Spleen (tissue), 11 donors: ENCODE data around the gene TNFSF8. TPM values are rescaled to one million over a fixed set of nuclear protein-coding genes. Genes with fewer than 3 reads are reported as not detected.

ENCODE experiments used
- DNase-seq: peaks from one replicate; pipeline ENCODE4 v3.0.0-alpha.2; 2020
- H3K27ac ChIP-seq, 8 donors: fragments of 200-600 bp; sonication (generic) in 7 of 8; 1 replicate in 4 of 8; 2 replicates in 4 of 8; pipeline versions ENCODE4 v1.5.0 to v1.8.0; 2016 to 2021; ENCODE audit warnings: inconsistent platforms in 4 of 8, mild to moderate bottlenecking in 4 of 8, moderate library complexity in 1 of 8
- H3K27me3 ChIP-seq, 7 donors: fragments of 200-600 bp; sonication (generic) in 6 of 7; replicated peaks in 1 of 7; 1 replicate in 4 of 7; 2 replicates in 3 of 7; pipeline versions ENCODE4 v1.5.0 to v1.8.0; 2016 to 2021; ENCODE audit warnings: inconsistent platforms in 3 of 7, mild to moderate bottlenecking in 1 of 7
- H3K36me3 ChIP-seq, 6 donors: fragments of 200-600 bp; sonication (generic) in 5 of 6; 1 replicate in 4 of 6; 2 replicates in 2 of 6; pipeline versions ENCODE4 v1.5.0 to v1.8.0; 2016 to 2021; ENCODE audit warnings: inconsistent platforms in 2 of 6
- H3K4me1 ChIP-seq, 6 donors: fragments of 200-600 bp; sonication (generic) in 5 of 6; 1 replicate in 3 of 6; 2 replicates in 3 of 6; pipeline versions ENCODE4 v1.5.0 to v1.8.0; 2016 to 2021; ENCODE audit warnings: inconsistent platforms in 3 of 6
- H3K4me3 ChIP-seq, 8 donors: fragments of 200-600 bp; sonication (generic) in 7 of 8; 1 replicate in 4 of 8; 2 replicates in 4 of 8; pipeline versions ENCODE4 v1.5.0 to v1.8.0; 2016 to 2021; ENCODE audit warnings: inconsistent platforms in 4 of 8, mild to moderate bottlenecking in 4 of 8, moderate library complexity in 2 of 8
- H3K9me3 ChIP-seq, 8 donors: fragments of 200-600 bp; sonication (generic) in 7 of 8; 1 replicate in 4 of 8; 2 replicates in 4 of 8; pipeline versions ENCODE4 v1.5.0 to v1.8.0; 2016 to 2021; ENCODE audit warnings: inconsistent platforms in 4 of 8
- POLR2A ChIP-seq, 3 donors: fragments of 450-650 bp; IDR thresholded peaks; one replicate each; pipeline ENCODE4 v1.5.1; 2017; ENCODE audit warnings: antibody characterized with exemption in 3 of 3, mild to moderate bottlenecking in 1 of 3
- POLR2AphosphoS5 ChIP-seq, 3 donors: sonication (generic); formaldehyde crosslinking; IDR thresholded peaks; one replicate each; pipeline ENCODE4 v1.5.1; 2017; ENCODE audit warnings: antibody characterized with exemption in 3 of 3
- WGBS, 5 donors: extraction: QIAGEN DNeasy Blood & Tissue Kit in 3 of 5; methylation state at CpG; one replicate each; pipeline versions ENCODE4 v1.1.5 to v1.1.7; 2013 to 2018; 5-methylcytosine and 5-hydroxymethylcytosine counted together
- intact Hi-C: fragments of 100-400 bp; cut with DNase I; formaldehyde crosslinking; loops from one replicate; pipeline ENCODE4 v1.15.0; 2023; ENCODE audit warnings: low total_unique reads
- polyA plus RNA-seq, 3 donors: library from polyadenylated mRNA; stranded (reverse); fragments of 200-250 nt; gene quantifications; one replicate each; pipeline ENCODE4 v1.2.1, GENCODE V29; 2013
- total RNA-seq, 7 donors: library from RNA; depleted of rRNA in 3 of 7; stranded (reverse); fragments of >200 nt in 3 of 7; fragmentation: NEBNext Ultra II Directional in 4 of 7; extraction: Animal tissue kit (Norgen Biotek cat#: 25700) in 4 of 7; gene quantifications; one replicate each; pipeline versions ENCODE4 v1.1.0 to v1.2.1, GENCODE V29; 2016 to 2021
- TF ChIP-seq, protein P1 (sequence below), 11 experiments: fragments of 200-600 bp in 7 of 11; fragments of 450-650 bp in 4 of 11; sonication (generic) in 4 of 11; IDR thresholded peaks in 8 of 11; conservative IDR thresholded peaks in 3 of 11; 1 replicate in 7 of 11; 2 replicates in 4 of 11; pipeline versions ENCODE4 v1.4.0 to v1.8.0; 2016 to 2021; ENCODE audit warnings: antibody characterized with exemption in 11 of 11, inconsistent platforms in 4 of 11, mild to moderate bottlenecking in 1 of 11
- donor health status: healthy with polysubstance abuse.
- donor health status: DM: no; HTN: no; CAD: no; lungs with moderate emphysema.
- donor health status: DM: no; HTN: no; CAD: no.
- donor health status: Bipolar disorder and iron deficiency.
- donor health status: healthy.
- donor health status: DM: no; HTN: no; CAD: no.
- donor health status: DM: yes; HTN: yes; CAD: no.

Gene TNFSF8
- total and polyA plus RNA-seq, 10 donors: 4.8 to 42.7 (median 15.9) TPM

DNA sequence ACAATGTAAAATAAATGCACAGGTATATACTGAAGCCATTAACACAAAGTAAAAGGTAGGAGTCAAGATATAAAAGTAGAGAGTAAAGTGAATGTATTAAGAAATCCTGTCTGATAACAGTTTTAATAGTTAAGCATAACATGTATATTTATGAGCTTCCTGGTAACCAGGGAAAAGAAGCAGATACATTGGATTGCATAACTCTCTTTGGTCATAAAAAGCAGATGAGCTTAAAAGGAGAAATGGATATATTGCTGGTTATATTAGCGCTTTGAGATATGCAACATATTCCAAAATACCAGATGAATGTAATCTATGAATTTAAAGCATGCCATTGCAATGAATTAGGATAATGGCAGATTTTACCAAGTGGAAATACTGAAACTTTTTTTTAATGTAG lies 6.2 kb upstream of the TNFSF8 start:
- H3K27me3 ChIP-seq: no peaks in the 10 kb centered on the region
- TF ChIP-seq POLR2AphosphoS5 (IDR thresholded peaks at IDR 0.05) (no peak), POLR2A (IDR thresholded peaks at IDR 0.05) (no peak)
- TF ChIP-seq, protein P1, sequence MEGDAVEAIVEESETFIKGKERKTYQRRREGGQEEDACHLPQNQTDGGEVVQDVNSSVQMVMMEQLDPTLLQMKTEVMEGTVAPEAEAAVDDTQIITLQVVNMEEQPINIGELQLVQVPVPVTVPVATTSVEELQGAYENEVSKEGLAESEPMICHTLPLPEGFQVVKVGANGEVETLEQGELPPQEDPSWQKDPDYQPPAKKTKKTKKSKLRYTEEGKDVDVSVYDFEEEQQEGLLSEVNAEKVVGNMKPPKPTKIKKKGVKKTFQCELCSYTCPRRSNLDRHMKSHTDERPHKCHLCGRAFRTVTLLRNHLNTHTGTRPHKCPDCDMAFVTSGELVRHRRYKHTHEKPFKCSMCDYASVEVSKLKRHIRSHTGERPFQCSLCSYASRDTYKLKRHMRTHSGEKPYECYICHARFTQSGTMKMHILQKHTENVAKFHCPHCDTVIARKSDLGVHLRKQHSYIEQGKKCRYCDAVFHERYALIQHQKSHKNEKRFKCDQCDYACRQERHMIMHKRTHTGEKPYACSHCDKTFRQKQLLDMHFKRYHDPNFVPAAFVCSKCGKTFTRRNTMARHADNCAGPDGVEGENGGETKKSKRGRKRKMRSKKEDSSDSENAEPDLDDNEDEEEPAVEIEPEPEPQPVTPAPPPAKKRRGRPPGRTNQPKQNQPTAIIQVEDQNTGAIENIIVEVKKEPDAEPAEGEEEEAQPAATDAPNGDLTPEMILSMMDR (IDR thresholded peaks at IDR 0.05 in 8 of 11, conservative IDR thresholded peaks at IDR 0.05 in 3 of 11): no peak
- no peak overlapping the region for H3K27ac ChIP-seq
- no peak for DNase-seq
- H3K36me3 ChIP-seq: no peaks in the 10 kb centered on the region
- no peaks in the 10 kb centered on the region for H3K9me3 ChIP-seq
- H3K4me3 ChIP-seq: no peak overlapping the region
- peaks cover 0 to 24% (median 7%) of the 10 kb centered on the region in 6 donors for H3K4me1 ChIP-seq
- WGBS, 5 donors: 55 to 88% (median 73%) methylated on average over 1 of the region's 1 CpG
- intact Hi-C loops: no loop called here

DNA sequence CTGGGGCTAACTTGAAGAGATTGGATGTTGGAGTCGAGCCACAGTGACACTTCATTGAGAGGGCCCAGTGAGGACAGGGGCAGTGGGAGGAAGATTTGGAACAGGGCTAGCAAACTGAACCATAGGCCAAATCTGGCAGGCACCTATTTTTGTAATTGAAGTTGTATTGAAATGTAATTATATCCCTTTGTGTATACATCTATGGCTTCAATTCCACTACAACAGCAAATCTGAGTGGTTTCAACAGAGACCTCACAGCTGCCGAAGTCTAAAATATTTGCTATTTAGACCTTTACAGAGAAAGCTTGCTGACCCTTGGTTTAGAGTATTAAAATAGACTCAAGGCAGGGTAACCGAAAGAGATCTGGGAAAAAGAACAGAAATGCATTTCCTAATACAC lies 4.7 kb upstream of the TNFSF8 start:
- intact Hi-C loops: no loop called here
- peaks cover 0 to 3% (median 0%) of the 10 kb centered on the region in 7 donors for H3K27me3 ChIP-seq
- TF ChIP-seq POLR2A (IDR thresholded peaks at IDR 0.05) (no peak), POLR2AphosphoS5 (IDR thresholded peaks at IDR 0.05) (no peak)
- TF ChIP-seq, protein P1 (IDR thresholded peaks at IDR 0.05 in 8 of 11, conservative IDR thresholded peaks at IDR 0.05 in 3 of 11): no peak
- no peaks in the 10 kb centered on the region for H3K36me3 ChIP-seq
- no peak for DNase-seq
- H3K4me3 ChIP-seq: no peak overlapping the region
- H3K9me3 ChIP-seq: no peaks in the 10 kb centered on the region
- H3K4me1 ChIP-seq: peaks cover 0 to 34% (median 13%) of the 10 kb centered on the region in 6 donors
- 75 to 86% (median 78%) methylated on average over 3 of the region's 3 CpGs for WGBS, 5 donors
- H3K27ac ChIP-seq: no peak overlapping the region

DNA sequence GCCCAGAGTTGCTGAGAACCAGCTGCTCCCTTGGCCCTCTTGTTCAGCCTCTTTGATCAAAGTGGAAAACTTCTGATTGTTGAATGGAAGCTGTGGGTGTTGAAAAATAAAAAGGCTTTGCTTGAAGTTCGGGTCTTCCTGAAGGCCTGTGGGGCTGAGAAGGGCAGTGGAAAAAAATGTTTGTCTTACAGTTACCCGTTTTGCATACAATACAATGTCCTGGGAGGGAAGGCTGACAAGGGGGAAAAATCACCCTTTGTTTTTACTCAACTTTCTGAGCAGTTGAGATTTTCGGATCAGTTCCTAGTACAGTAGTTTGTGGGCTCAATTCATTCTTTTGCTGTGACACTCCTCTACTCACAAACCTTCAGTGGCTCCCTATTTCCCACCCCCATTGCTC lies 2.1 kb upstream of the TNFSF8 start:
- 51 to 75% (median 56%) methylated on average over 3 of the region's 3 CpGs for WGBS, 5 donors
- intact Hi-C loops: no loop called here
- Histone ChIP-seq H3K27ac (no peak overlapping the region), H3K9me3 (no peaks in the 10 kb centered on the region), H3K4me1 (peaks cover 0 to 37% (median 14%) of the 10 kb centered on the region in 6 donors), H3K36me3 (no peaks in the 10 kb centered on the region), H3K4me3 (no peak overlapping the region), H3K27me3 (peaks cover 0 to 3% (median 0%) of the 10 kb centered on the region in 7 donors)
- DNase-seq: no peak
- TF ChIP-seq POLR2A (IDR thresholded peaks at IDR 0.05) (no peak), POLR2AphosphoS5 (IDR thresholded peaks at IDR 0.05) (no peak)
- TF ChIP-seq, protein P1 (IDR thresholded peaks at IDR 0.05 in 8 of 11, conservative IDR thresholded peaks at IDR 0.05 in 3 of 11): no peak

DNA sequence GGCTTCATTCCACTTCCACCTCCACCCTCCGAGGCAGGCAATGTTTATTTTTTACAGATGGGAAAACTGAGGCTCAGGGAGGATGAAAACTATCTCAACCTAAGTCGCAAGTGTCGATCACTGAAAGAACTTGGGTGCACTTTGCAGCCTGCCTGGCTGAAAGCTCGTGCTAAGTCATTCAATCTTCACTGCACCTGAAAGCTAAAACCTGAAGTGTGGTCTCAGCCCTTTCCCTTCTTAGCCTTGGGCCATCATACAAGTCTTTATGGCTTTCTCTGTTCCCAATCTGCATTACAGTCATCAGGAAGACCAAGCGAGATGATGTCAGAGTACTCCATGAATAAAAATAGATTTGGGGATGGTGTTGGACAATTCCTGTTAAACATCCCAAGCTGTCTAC lies 1.0 kb upstream of the TNFSF8 start:
- no peak for DNase-seq
- Histone ChIP-seq H3K27ac (peak overlapping the region in 2 of 8 donors; percentile 90 to 91), H3K4me3 (no peak overlapping the region), H3K9me3 (no peaks in the 10 kb centered on the region), H3K27me3 (peaks cover 0 to 3% (median 0%) of the 10 kb centered on the region in 7 donors), H3K4me1 (peaks cover 0 to 38% (median 19%) of the 10 kb centered on the region in 6 donors), H3K36me3 (no peaks in the 10 kb centered on the region)
- TF ChIP-seq POLR2AphosphoS5 (IDR thresholded peaks at IDR 0.05): no peak
- TF ChIP-seq, protein P1 (IDR thresholded peaks at IDR 0.05 in 8 of 11, conservative IDR thresholded peaks at IDR 0.05 in 3 of 11): no peak
- no peak for TF ChIP-seq POLR2A (IDR thresholded peaks at IDR 0.05)
- intact Hi-C loops: no loop called here
- WGBS, 5 donors: 77 to 90% (median 87%) methylated on average over 5 of the region's 5 CpGs
